Measurements from ENCODE around the gene COL4A2.

Gene COL4A2

GRCh38 chr13:110339975-110340550, 33.0 kb downstream of the COL4A2 start:
- DNase-seq (ENCODE audit: low spot score) = no peak

DNA sequence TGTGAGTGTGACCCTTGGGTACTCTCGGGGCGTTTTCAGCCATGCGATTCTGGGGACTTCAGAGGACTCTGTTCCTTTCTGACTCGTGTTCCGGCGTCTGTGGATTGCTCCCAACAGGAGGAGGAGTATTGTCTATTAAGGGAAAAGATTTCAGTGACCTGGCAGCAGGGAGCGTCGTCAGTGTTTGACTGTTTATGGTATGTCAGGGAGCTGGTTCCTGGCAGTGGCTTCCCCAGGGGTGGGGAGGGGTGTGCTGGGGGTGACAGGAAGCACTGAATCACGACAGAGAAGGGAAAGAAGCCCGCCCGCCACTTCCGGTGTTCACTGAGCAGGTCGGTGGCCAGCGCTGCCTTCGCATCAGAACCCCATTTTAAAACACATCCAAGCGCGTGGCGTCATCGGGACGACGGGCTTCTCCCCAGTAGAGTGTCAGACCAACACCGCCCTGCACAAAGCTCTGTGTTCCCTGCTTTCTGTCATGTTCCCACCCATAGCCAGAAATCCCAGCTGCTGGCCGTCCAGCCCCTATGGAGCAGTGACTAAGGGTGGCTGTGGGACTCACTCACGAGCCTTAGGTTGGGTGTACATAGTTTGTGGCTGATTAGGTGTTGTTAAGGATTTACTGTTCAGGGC, 33.8 kb downstream of the COL4A2 start:
- peak; percentile 28 for DNase-seq (ENCODE audit: low spot score)

GRCh38 chr13:110341445-110342244, 34.6 kb downstream of the COL4A2 start:
- no peak for DNase-seq (ENCODE audit: low spot score)

- no peak for DNase-seq (ENCODE audit: low spot score)
Observed at GRCh38 chr13:110342474-110342873, 35.4 kb downstream of the COL4A2 start.

- no peak for DNase-seq (ENCODE audit: low spot score)
Observed at GRCh38 chr13:110343241-110343865, 36.3 kb downstream of the COL4A2 start.

DNA sequence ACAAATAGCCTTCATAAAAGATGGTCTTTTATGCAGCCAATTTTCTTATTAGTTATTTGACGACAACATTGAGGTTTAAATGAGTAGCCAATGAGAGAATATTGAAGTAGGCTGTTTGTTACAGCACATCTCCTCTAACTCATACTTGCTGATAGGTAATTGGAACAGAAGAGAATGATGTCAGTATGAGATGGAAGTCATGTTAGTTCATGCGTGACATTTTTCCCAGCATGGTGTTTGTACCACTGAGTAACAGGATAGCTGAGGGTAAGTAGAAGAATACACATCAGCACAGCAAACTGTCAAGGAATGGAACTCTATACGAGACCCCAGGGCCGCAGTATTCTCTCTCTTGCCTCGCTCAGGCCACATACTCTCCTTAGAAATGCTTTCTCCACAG, 37.2 kb downstream of the COL4A2 start:
- no peak for DNase-seq (ENCODE audit: low spot score)

- DNase-seq (ENCODE audit: low spot score) = no peak
Observed at GRCh38 chr13:110345266-110345665, 38.2 kb downstream of the COL4A2 start.

- DNase-seq (ENCODE audit: low spot score) = no peak
Observed at GRCh38 chr13:110345701-110346100, 38.6 kb downstream of the COL4A2 start.

GRCh38 chr13:110346661-110347067, 39.6 kb downstream of the COL4A2 start:
- no peak for DNase-seq (ENCODE audit: low spot score)

GRCh38 chr13:110347088-110347487, 40.0 kb downstream of the COL4A2 start:
- DNase-seq (ENCODE audit: low spot score) = no peak

DNA sequence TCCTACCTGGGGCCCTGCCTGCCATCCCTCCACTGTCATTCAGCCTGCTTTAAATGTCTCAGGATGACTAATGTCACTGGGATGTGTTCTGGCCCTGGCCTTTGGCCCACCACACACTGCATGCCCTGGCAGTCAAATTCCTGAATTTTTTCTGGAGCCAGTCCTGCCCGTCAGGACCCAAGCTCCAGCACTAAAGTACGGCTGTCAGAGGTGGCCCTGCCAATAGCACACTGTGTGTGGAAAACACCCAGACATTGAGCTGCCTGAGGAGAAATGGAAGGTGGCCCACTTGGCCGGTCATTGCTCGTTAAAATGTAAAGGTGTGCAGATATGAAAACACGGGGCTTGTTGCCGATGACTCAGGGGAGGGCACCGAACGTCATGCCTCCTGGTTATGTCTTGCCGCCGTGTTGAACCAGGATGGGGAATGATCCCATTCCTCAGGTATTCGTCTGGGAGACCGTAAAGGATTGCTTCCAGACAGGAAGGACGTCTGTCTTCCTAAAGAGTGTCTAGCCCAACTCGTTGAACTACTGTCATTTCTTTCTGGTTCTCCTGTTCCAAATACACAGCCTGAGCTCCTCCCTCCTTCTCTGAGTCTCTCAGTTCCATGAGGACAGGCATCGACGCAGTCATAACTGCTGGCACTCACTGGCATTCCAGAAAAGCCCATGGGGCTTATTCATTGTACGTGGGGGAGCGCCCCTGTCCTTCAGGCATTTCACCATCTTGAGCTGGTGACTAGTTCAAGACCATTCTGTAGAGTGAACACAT, 40.6 kb downstream of the COL4A2 start:
- no peak for DNase-seq (ENCODE audit: low spot score)

DNA sequence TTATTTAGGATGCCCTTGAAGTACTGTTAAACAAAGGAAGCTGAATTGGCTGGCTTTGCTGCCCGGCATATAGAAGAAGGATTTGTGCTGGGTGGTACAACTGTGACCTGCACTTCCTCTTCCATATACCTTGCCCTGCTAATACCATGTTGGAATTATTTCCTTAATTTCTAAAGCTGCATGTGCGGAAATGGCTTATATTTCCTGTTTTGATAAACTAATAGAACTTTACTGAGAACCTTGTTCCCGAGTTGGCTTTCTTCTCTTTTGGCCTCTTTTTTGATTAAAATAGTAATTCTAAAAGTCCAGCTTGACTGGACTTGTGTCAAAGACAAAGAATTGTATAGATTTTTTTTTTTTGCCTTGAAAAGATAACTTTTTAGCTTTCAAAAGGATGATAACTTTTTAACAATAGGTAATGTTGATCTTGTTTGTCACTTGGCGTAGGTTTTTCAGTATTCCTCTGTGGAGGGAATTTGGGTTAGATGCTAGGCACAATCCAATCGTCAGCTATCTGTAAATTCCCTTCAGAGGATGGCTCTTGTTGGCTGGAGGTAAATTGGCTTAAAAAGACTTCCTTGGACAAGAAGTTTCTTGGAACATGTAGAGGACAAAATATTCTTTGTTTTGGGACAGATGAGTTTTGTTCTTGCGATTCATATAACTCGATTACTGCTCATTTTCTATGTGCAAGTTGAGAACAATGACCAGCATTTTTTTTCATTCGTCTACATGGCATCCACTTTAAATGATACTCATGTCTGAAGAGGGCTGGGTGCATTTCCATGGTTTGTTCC, 41.4 kb downstream of the COL4A2 start:
- no peak for DNase-seq (ENCODE audit: low spot score)

- DNase-seq (ENCODE audit: low spot score) = no peak
Observed at GRCh38 chr13:110349239-110349638, 42.2 kb downstream of the COL4A2 start.

DNA sequence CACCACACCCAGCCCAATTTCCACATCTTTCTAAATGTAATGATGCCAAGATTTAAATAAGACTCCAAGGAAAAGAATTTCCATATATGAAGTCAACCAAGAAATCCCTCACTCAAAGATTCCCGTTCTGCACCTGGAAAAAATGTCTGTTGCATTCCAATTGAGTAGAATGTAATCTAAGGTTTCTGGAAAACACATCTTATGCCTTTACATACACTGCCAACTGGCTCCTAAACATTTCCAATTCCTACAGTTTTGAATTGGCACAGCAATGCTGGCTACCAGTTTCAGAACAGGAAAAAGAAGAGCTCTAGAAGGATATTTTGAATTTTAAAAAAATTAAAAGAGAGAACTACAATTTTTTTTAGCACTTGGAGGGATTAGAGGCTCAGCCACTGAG, 43.0 kb downstream of the COL4A2 start:
- no peak for DNase-seq (ENCODE audit: low spot score)

GRCh38 chr13:110350509-110350908, 43.4 kb downstream of the COL4A2 start:
- no peak for DNase-seq (ENCODE audit: low spot score)

DNA sequence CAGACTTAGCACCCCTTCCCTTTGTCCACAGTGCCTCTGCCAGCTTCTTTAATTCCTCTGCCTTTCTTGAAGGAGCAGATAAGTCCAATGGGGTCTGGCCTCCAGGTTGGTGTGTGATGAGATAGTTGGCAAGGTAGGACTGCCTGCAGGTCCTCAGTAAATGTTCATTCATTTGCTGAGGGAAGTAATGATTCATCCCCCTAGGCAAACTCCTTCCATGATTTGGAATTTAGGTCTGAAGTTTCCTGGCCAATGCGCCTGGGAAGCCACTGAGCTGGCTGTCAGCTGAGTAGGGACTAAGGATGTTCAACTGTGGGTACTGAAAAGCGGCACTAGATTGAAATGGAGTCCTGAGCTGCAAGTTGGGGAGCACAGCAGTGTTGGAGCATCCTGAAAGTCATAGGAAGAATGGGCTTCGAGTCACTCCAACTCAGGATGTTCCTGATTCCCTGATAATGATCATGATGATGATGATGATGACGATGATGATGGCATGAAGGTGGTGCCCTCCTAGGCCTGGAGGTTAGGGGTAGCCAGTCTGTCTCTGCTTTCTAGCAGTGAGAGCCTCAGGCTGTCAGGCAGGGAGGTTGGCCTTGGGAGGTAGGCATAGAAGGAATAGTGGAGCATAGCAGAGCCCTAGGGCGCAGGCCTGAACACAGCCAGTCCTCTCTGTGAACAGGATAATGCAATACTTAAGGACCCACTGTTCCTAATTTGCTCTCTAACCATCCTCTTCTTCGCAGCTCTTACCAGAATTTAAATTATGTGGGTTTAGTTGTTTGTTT, 44.7 kb downstream of the COL4A2 start:
- no peak for DNase-seq (ENCODE audit: low spot score)

- no peak for DNase-seq (ENCODE audit: low spot score)
Observed at GRCh38 chr13:110352735-110353134, 45.7 kb downstream of the COL4A2 start.

- DNase-seq (ENCODE audit: low spot score) = no peak
Observed at GRCh38 chr13:110353339-110353977, 46.4 kb downstream of the COL4A2 start.

GRCh38 chr13:110354123-110354627, 47.1 kb downstream of the COL4A2 start:
- no peak for DNase-seq (ENCODE audit: low spot score)
